Measurements from ENCODE around the gene DNAJC19. TPM values are rescaled to one million over a fixed set of nuclear protein-coding genes. Genes with fewer than 3 reads are reported as not detected.
"Not testable (repeated sequence)": the region's sequence is repeated elsewhere in the genome, so short reads cannot be mapped to it uniquely, and the experiment has no call there.

Gene DNAJC19
- total and polyA plus RNA-seq, 2 donors (not counting 1 experiment from before 2014, with no cell fraction given): 26.9 to 48.9 TPM

DNA sequence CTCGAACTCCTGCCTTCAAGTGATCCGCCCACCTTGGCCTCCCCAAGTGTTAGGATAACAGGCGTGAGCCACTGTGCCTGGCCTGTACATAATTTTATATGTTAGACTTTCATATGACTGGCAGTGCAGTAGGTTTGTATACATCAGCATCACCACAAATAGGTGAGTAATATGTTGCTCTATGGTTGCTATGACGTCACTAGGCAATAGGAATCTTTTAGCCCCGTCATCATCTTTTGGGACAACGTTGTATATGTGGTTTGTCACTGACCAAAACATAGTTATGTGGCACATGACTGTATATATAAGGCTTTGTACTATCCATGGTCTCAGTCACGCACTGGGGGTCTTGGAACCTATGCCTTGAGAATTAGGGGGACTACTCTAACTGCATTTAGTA lies 17.0 kb upstream of the DNAJC19 start:
- WGBS (ENCODE audit: insufficient coverage): 100% methylated on average over 3 of the region's 7 CpGs

DNA sequence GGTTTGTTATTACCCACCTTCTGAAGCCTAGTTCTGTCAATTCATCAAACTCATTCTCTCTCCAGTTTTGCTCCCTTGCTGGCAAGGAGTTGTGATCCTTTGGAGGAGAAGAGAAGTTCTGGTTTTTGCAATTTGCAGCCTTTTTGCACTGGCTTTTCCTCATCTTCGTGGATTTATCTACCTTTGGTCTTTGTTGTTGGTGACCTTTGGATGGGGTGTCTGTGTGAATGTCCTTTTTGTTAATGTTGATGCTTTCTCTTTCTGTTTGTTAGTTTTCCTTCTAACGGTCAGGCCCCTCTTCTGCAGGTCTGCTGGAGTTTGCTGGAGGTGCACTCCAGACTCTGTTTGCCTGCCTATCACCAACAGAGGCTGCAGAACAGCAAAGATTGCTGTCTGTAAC lies 13.9 kb upstream of the DNAJC19 start:
- H3K4me3 ChIP-seq (ENCODE audit: control extremely low read depth in 1 of 5, extremely low read depth in 1 of 5, insufficient read depth in 1 of 5, low read depth in 2 of 5, low read length in 4 of 5); H2AFZ ChIP-seq (ENCODE audit: insufficient read depth, low read depth, low read length, poor library complexity, severe bottlenecking); CTCF ChIA-PET; H3K9ac ChIP-seq (ENCODE audit: low read length); H3K27ac ChIP-seq (ENCODE audit: low read length in 2 of 2); ATAC-seq (ENCODE audit: low read depth); DNase-seq; H3K27me3 ChIP-seq (replicated peaks in 1 of 4; ENCODE audit: control extremely low read depth in 1 of 4, control insufficient read depth in 3 of 4, insufficient read depth in 4 of 4, low read length in 3 of 4); H3K36me3 ChIP-seq (replicated peaks in 1 of 2; ENCODE audit: control extremely low read depth in 1 of 2, control insufficient read depth in 1 of 2, extremely low read depth in 1 of 2, insufficient read depth in 2 of 2, low read length in 1 of 2); H3K4me1 Mint-ChIP-seq; intact Hi-C loops (cut with micrococcal nuclease); H4K20me1 ChIP-seq (ENCODE audit: control insufficient read depth, insufficient read depth, low read length, poor library complexity, severe bottlenecking); H3K4me3 Mint-ChIP-seq; H3K79me2 ChIP-seq (ENCODE audit: control insufficient read depth, insufficient read depth, low read length); H3K9me3 ChIP-seq (ENCODE audit: control extremely low read depth in 1 of 3, control insufficient read depth in 2 of 3, insufficient read depth in 1 of 3, low read length in 2 of 3); H3K4me1 ChIP-seq (ENCODE audit: control insufficient read depth in 2 of 2, insufficient read depth in 2 of 2, low read length in 2 of 2); H3K4me2 ChIP-seq (replicated peaks; ENCODE audit: low read depth, low read length, poor library complexity, severe bottlenecking); H3K27ac Mint-ChIP-seq; POLR2A ChIA-PET: not testable (repeated sequence)
- WGBS (ENCODE audit: insufficient coverage): 87% methylated on average over 2 of the region's 2 CpGs
- Mint-ChIP-seq H3K27me3 (peaks cover 33% of the 10 kb centered on the region), H3K9me3 (ENCODE audit: insufficient read depth) (peaks cover 20% of the 10 kb centered on the region)

More for the DNA sequence above, 17.0 kb upstream of the DNAJC19 start:
- H3K4me1 Mint-ChIP-seq: no peaks in the 10 kb centered on the region
- H3K4me3 Mint-ChIP-seq: no peak overlapping the region
- H3K79me2 ChIP-seq (ENCODE audit: control insufficient read depth, insufficient read depth, low read length): no peaks in the 10 kb centered on the region
- peaks cover 9% of the 10 kb centered on the region for H3K9me3 Mint-ChIP-seq (ENCODE audit: insufficient read depth)
- H2AFZ ChIP-seq (ENCODE audit: insufficient read depth, low read depth, low read length, poor library complexity, severe bottlenecking): no peak overlapping the region
- ATAC-seq (ENCODE audit: low read depth): no peak
- ChIA-PET POLR2A (no interaction called here), CTCF (no interaction called here)
- DNase-seq: no peak
- intact Hi-C loops (cut with micrococcal nuclease): no loop called here
- peaks cover 21% of the 10 kb centered on the region for H3K27me3 Mint-ChIP-seq
- H3K27ac ChIP-seq (ENCODE audit: low read length in 2 of 2): no peak overlapping the region
- no peaks in the 10 kb centered on the region for H4K20me1 ChIP-seq (ENCODE audit: control insufficient read depth, insufficient read depth, low read length, poor library complexity, severe bottlenecking)
- H3K27ac Mint-ChIP-seq: no peak overlapping the region
- H3K36me3 ChIP-seq (replicated peaks in 1 of 2; ENCODE audit: control extremely low read depth in 1 of 2, control insufficient read depth in 1 of 2, extremely low read depth in 1 of 2, insufficient read depth in 2 of 2, low read length in 1 of 2): no peaks in the 10 kb centered on the region
- H3K27me3 ChIP-seq (replicated peaks in 1 of 4; ENCODE audit: control extremely low read depth in 1 of 4, control insufficient read depth in 3 of 4, insufficient read depth in 4 of 4, low read length in 3 of 4): no peaks in the 10 kb centered on the region
- TF ChIP-seq CTCF (IDR thresholded peaks at IDR 0.05): no peak
- TF ChIP-seq EZH2 (IDR thresholded peaks at IDR 0.05; ENCODE audit: borderline replicate concordance, insufficient read depth, low read depth, low read length, poor library complexity, severe bottlenecking): no peak
- H3K4me2 ChIP-seq (replicated peaks; ENCODE audit: low read depth, low read length, poor library complexity, severe bottlenecking): no peak overlapping the region
- no peak overlapping the region for H3K4me3 ChIP-seq (ENCODE audit: control extremely low read depth in 1 of 5, extremely low read depth in 1 of 5, insufficient read depth in 1 of 5, low read depth in 2 of 5, low read length in 4 of 5)
- H3K4me1 ChIP-seq (ENCODE audit: control insufficient read depth in 2 of 2, insufficient read depth in 2 of 2, low read length in 2 of 2): no peaks in the 10 kb centered on the region
- no peak overlapping the region for H3K9ac ChIP-seq (ENCODE audit: low read length)
- peaks cover 0 to 3% (median 0%) of the 10 kb centered on the region in 3 donors for H3K9me3 ChIP-seq (ENCODE audit: control extremely low read depth in 1 of 3, control insufficient read depth in 2 of 3, insufficient read depth in 1 of 3, low read length in 2 of 3)

DNA sequence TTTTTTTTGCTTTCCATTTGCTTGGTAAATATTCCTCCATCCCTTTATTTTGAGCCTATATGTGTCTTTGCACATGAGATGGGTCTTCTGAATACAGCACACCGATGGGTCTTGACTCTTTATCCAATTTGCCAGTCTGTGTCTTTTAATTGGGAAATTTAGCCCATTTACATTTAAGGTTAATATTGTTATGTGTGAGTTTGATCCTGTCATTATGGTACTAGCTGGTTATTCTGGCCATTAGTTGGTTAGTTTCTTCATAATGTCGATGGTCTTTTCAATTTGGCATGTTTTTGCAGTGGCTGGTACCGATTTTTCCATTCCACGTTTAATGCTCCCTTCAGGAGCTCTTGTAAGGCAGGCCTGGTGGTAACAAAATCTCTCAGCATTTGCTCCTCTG lies 12.8 kb upstream of the DNAJC19 start:
- H3K79me2 ChIP-seq (ENCODE audit: control insufficient read depth, insufficient read depth, low read length); H3K4me3 Mint-ChIP-seq; H3K27me3 ChIP-seq (replicated peaks in 1 of 4; ENCODE audit: control extremely low read depth in 1 of 4, control insufficient read depth in 3 of 4, insufficient read depth in 4 of 4, low read length in 3 of 4); H3K27ac Mint-ChIP-seq; intact Hi-C loops (cut with micrococcal nuclease); H3K9me3 ChIP-seq (ENCODE audit: control extremely low read depth in 1 of 3, control insufficient read depth in 2 of 3, insufficient read depth in 1 of 3, low read length in 2 of 3); H3K4me3 ChIP-seq (ENCODE audit: control extremely low read depth in 1 of 5, extremely low read depth in 1 of 5, insufficient read depth in 1 of 5, low read depth in 2 of 5, low read length in 4 of 5); ATAC-seq (ENCODE audit: low read depth); H3K4me2 ChIP-seq (replicated peaks; ENCODE audit: low read depth, low read length, poor library complexity, severe bottlenecking); H2AFZ ChIP-seq (ENCODE audit: insufficient read depth, low read depth, low read length, poor library complexity, severe bottlenecking); H3K27ac ChIP-seq (ENCODE audit: low read length in 2 of 2); H3K9ac ChIP-seq (ENCODE audit: low read length); DNase-seq; H3K4me1 Mint-ChIP-seq; CTCF ChIA-PET; H4K20me1 ChIP-seq (ENCODE audit: control insufficient read depth, insufficient read depth, low read length, poor library complexity, severe bottlenecking); H3K36me3 ChIP-seq (replicated peaks in 1 of 2; ENCODE audit: control extremely low read depth in 1 of 2, control insufficient read depth in 1 of 2, extremely low read depth in 1 of 2, insufficient read depth in 2 of 2, low read length in 1 of 2); H3K4me1 ChIP-seq (ENCODE audit: control insufficient read depth in 2 of 2, insufficient read depth in 2 of 2, low read length in 2 of 2); POLR2A ChIA-PET: not testable (repeated sequence)
- whole genome bisulfite sequencing (ENCODE audit: insufficient coverage): 75% methylated on average over 1 of the region's 4 CpGs
- Mint-ChIP-seq H3K27me3 (peaks cover 34% of the 10 kb centered on the region), H3K9me3 (ENCODE audit: insufficient read depth) (peaks cover 20% of the 10 kb centered on the region)
